ENCODE results near the gene SLC47A2. TPM values are rescaled to one million over a fixed set of nuclear protein-coding genes. Genes with fewer than 3 reads are reported as not detected.

SLC47A2 gene
- total RNA-seq, 1 donor from 2014 or later: not detected

- H3K27me3 Mint-ChIP-seq: peaks cover 9% of the 10 kb centered on the region
- peaks cover 36% of the 10 kb centered on the region for H3K4me1 Mint-ChIP-seq
- peak within 1 kb of the TSS; percentile 89 for H3K4me3 Mint-ChIP-seq
- intact Hi-C loops (cut with micrococcal nuclease): loop anchor here (1.0 to 5.0 kb wide), 2 partner anchors 270 to 286 kb away; partner anchors contain the start of genes B9D1 and MAPK7
- peaks cover 8% of the 10 kb centered on the region for H3K36me3 Mint-ChIP-seq (ENCODE audit: low read depth)
- H3K9me3 Mint-ChIP-seq: peaks cover 3% of the 10 kb centered on the region
- peak; percentile 98 for DNase-seq
- H3K27ac Mint-ChIP-seq: peak within 1 kb of the TSS; percentile 91
Observed at GRCh38 chr17:19648475-19649273, 67.7 kb downstream of the SLC47A2 start, which contains the start of gene ALDH3A2. TSS of gene ALDH3A2 (plus strand) at chr17:19648751. CDS start at chr17:19648972, 221 bp downstream.

GRCh38 chr17:19647697-19648474 is 68.5 kb downstream of the SLC47A2 start:
- Mint-ChIP-seq H3K4me1 (peaks cover 36% of the 10 kb centered on the region), H3K27me3 (peaks cover 9% of the 10 kb centered on the region), H3K27ac (peak overlapping the region; percentile 91), H3K4me3 (peak overlapping the region; percentile 89), H3K36me3 (ENCODE audit: low read depth) (peaks cover 1% of the 10 kb centered on the region), H3K9me3 (no peaks in the 10 kb centered on the region)
- intact Hi-C loops (cut with micrococcal nuclease): loop anchor here (1.0 to 5.0 kb wide), 2 partner anchors 270 to 286 kb away; partner anchors contain the start of genes B9D1 and MAPK7
- DNase-seq: peak; percentile 82

- H3K27me3 Mint-ChIP-seq: peaks cover 16% of the 10 kb centered on the region
- no peak for DNase-seq
- no peaks in the 10 kb centered on the region for H3K36me3 Mint-ChIP-seq (ENCODE audit: low read depth)
- no peaks in the 10 kb centered on the region for H3K9me3 Mint-ChIP-seq
- H3K4me3 Mint-ChIP-seq: peak overlapping the region; percentile 89
- peaks cover 42% of the 10 kb centered on the region for H3K4me1 Mint-ChIP-seq
- peak overlapping the region; percentile 91 for H3K27ac Mint-ChIP-seq
- intact Hi-C loops (cut with micrococcal nuclease): loop anchor here (1.0 to 5.0 kb wide), 2 partner anchors 133 to 285 kb away; partner anchors contain the start of gene B9D1
Observed at GRCh38 chr17:19646788-19647696, 69.3 kb downstream of the SLC47A2 start.

- Mint-ChIP-seq H3K27ac (peak overlapping the region; percentile 21), H3K9me3 (no peaks in the 10 kb centered on the region), H3K36me3 (ENCODE audit: low read depth) (no peaks in the 10 kb centered on the region), H3K27me3 (peaks cover 22% of the 10 kb centered on the region), H3K4me1 (peaks cover 40% of the 10 kb centered on the region), H3K4me3 (no peak overlapping the region)
- intact Hi-C loops (cut with micrococcal nuclease): loop anchor here (1.0 to 5.0 kb wide), 2 partner anchors 131 to 283 kb away; partner anchors contain the start of gene B9D1
- peak; percentile 89 for DNase-seq
Observed at GRCh38 chr17:19645734-19646201, 70.6 kb downstream of the SLC47A2 start.

- peaks cover 35% of the 10 kb centered on the region for H3K4me1 Mint-ChIP-seq
Observed at GRCh38 chr17:19644493-19645210, 71.7 kb downstream of the SLC47A2 start.

GRCh38 chr17:19642373-19642893 is 74.0 kb downstream of the SLC47A2 start:
- intact Hi-C loops (cut with micrococcal nuclease): no loop called here
- Mint-ChIP-seq H3K9me3 (no peaks in the 10 kb centered on the region), H3K36me3 (ENCODE audit: low read depth) (no peaks in the 10 kb centered on the region)

More at GRCh38 chr17:19644493-19645210, 71.7 kb downstream of the SLC47A2 start:
- intact Hi-C loops (cut with micrococcal nuclease): loop anchor here (5.0 kb wide), 1 partner anchor 282 kb away; the partner anchor contains the start of gene B9D1
- DNase-seq: no peak
- Mint-ChIP-seq H3K4me3 (no peak overlapping the region), H3K27ac (no peak overlapping the region), H3K27me3 (peaks cover 29% of the 10 kb centered on the region), H3K36me3 (ENCODE audit: low read depth) (no peaks in the 10 kb centered on the region), H3K9me3 (no peaks in the 10 kb centered on the region)

GRCh38 chr17:19641687-19642372 is 74.6 kb downstream of the SLC47A2 start:
- peaks cover 16% of the 10 kb centered on the region for H3K4me1 Mint-ChIP-seq
- DNase-seq: no peak
- peaks cover 46% of the 10 kb centered on the region for H3K27me3 Mint-ChIP-seq
- no peaks in the 10 kb centered on the region for H3K36me3 Mint-ChIP-seq (ENCODE audit: low read depth)
- no peak overlapping the region for H3K27ac Mint-ChIP-seq
- no peaks in the 10 kb centered on the region for H3K9me3 Mint-ChIP-seq
- intact Hi-C loops (cut with micrococcal nuclease): no loop called here
- H3K4me3 Mint-ChIP-seq: no peak overlapping the region

More at GRCh38 chr17:19642373-19642893, 74.0 kb downstream of the SLC47A2 start:
- H3K27ac Mint-ChIP-seq: no peak overlapping the region
- peaks cover 43% of the 10 kb centered on the region for H3K27me3 Mint-ChIP-seq
- H3K4me1 Mint-ChIP-seq: peaks cover 22% of the 10 kb centered on the region
- H3K4me3 Mint-ChIP-seq: no peak overlapping the region
- DNase-seq: no peak

GRCh38 chr17:19631905-19632304 is 84.5 kb downstream of the SLC47A2 start:
- Mint-ChIP-seq H3K4me1 (no peaks in the 10 kb centered on the region), H3K27ac (no peak overlapping the region), H3K9me3 (no peaks in the 10 kb centered on the region), H3K36me3 (ENCODE audit: low read depth) (no peaks in the 10 kb centered on the region), H3K27me3 (peaks cover 14% of the 10 kb centered on the region), H3K4me3 (no peak overlapping the region)
- intact Hi-C loops (cut with micrococcal nuclease): no loop called here
- no peak for DNase-seq

- Mint-ChIP-seq H3K27me3 (peaks cover 11% of the 10 kb centered on the region), H3K4me3 (no peak overlapping the region), H3K27ac (no peak overlapping the region), H3K9me3 (no peaks in the 10 kb centered on the region), H3K36me3 (ENCODE audit: low read depth) (no peaks in the 10 kb centered on the region), H3K4me1 (no peaks in the 10 kb centered on the region)
- intact Hi-C loops (cut with micrococcal nuclease): no loop called here
- DNase-seq: no peak
Observed at GRCh38 chr17:19630661-19631060, 85.7 kb downstream of the SLC47A2 start.

- intact Hi-C loops (cut with micrococcal nuclease): no loop called here
- DNase-seq: no peak
- Mint-ChIP-seq H3K4me3 (no peak overlapping the region), H3K27ac (no peak overlapping the region), H3K36me3 (ENCODE audit: low read depth) (no peaks in the 10 kb centered on the region), H3K4me1 (no peaks in the 10 kb centered on the region), H3K27me3 (peaks cover 12% of the 10 kb centered on the region), H3K9me3 (no peaks in the 10 kb centered on the region)
Observed at GRCh38 chr17:19630035-19630434, 86.3 kb downstream of the SLC47A2 start.

- no peak overlapping the region for H3K27ac Mint-ChIP-seq
- intact Hi-C loops (cut with micrococcal nuclease): loop anchor here (10.0 kb wide), 1 partner anchor 45 kb away; no protein-coding TSS in a partner anchor
- H3K4me3 Mint-ChIP-seq: no peak overlapping the region
- no peaks in the 10 kb centered on the region for H3K4me1 Mint-ChIP-seq
- no peaks in the 10 kb centered on the region for H3K9me3 Mint-ChIP-seq
- peaks cover 15% of the 10 kb centered on the region for H3K27me3 Mint-ChIP-seq
- no peaks in the 10 kb centered on the region for H3K36me3 Mint-ChIP-seq (ENCODE audit: low read depth)
- peak; percentile 31 for DNase-seq
Observed at GRCh38 chr17:19629449-19629848, 86.9 kb downstream of the SLC47A2 start.

Measured in activated CD4-positive, alpha-beta T cell treated with anti-CD3 and anti-CD28 coated beads, Interleukin-2, amount 10 ng/mL, durations not matched to agents 24 days and 14 days (primary cell).